Measurements from ENCODE around the gene PKIB.

Gene PKIB

DNA sequence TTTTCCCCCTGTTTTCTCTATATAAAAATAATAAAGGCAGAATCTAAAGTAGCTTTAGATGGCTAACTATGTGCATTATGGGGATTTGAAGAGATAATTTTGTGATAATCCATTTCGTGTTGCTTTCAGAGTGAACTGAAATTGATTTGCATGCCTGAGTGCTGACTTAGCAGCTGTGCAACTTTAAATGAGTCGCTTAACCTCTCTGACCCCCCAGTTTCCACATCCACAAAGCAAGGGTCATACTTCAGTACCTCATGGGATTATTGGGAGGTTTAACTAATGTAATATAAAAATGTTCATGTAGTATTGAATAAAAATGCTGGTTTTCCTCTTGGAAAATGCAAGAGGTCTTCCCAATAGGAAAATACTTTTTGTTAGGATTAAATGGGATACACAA lies 105.5 kb downstream of the PKIB start:
- TF ChIP-seq, protein P1, sequence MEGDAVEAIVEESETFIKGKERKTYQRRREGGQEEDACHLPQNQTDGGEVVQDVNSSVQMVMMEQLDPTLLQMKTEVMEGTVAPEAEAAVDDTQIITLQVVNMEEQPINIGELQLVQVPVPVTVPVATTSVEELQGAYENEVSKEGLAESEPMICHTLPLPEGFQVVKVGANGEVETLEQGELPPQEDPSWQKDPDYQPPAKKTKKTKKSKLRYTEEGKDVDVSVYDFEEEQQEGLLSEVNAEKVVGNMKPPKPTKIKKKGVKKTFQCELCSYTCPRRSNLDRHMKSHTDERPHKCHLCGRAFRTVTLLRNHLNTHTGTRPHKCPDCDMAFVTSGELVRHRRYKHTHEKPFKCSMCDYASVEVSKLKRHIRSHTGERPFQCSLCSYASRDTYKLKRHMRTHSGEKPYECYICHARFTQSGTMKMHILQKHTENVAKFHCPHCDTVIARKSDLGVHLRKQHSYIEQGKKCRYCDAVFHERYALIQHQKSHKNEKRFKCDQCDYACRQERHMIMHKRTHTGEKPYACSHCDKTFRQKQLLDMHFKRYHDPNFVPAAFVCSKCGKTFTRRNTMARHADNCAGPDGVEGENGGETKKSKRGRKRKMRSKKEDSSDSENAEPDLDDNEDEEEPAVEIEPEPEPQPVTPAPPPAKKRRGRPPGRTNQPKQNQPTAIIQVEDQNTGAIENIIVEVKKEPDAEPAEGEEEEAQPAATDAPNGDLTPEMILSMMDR (conservative IDR thresholded peaks at IDR 0.05; ENCODE audit: control insufficient read depth, insufficient read depth, low read depth, low read length), result no peak
- peak; percentile 81 for DNase-seq (ENCODE audit: low read depth)
- no peak overlapping the region for H3K4me3 ChIP-seq (ENCODE audit: control insufficient read depth, low read depth, low read length)

DNA sequence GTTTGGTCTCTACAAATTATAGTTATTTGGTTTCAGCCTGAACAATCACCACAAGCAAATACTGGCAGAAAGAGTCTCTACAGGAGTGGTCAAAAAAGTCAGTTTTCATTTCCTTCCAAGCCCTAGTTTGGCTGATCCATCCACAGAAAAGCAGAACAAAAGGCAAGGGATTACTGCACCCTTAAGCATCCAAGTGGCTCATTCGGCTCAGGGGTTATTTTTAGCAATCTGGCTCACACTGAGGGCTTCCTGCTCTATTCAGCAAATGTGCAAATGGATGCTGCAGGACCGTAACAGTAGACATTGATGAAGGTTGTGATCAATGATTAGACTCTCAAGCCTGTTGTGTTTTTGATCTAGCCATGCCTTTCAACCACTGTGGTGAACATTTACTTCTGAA lies 107.1 kb downstream of the PKIB start:
- H3K4me3 ChIP-seq (ENCODE audit: control insufficient read depth, low read depth, low read length), result no peak overlapping the region
- peak; percentile 58 for DNase-seq (ENCODE audit: low read depth)
- TF ChIP-seq, protein P1 (conservative IDR thresholded peaks at IDR 0.05; ENCODE audit: control insufficient read depth, insufficient read depth, low read depth, low read length), result no peak

DNA sequence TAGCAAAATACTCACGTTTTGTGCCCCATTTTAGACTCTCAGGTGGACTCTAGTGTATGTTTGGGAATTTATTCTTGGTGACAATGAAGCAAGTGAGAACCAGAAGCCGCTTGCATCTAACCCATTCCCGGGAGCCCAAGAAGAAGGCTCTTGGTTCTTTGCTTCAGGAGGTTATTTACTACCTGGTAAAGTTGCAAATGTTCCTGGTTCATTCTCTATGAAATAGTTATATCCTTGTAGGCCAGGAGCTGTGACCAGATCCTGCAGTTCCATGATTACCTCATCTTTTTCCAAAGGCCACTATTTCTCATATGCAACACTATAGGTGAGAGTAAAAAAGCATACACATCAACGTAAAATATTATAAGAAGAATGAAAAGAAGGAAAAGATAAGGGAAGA lies 108.4 kb downstream of the PKIB start:
- H3K4me3 ChIP-seq (ENCODE audit: control insufficient read depth, low read depth, low read length), result no peak overlapping the region
- no peak for DNase-seq (ENCODE audit: low read depth)
- TF ChIP-seq, protein P1 (conservative IDR thresholded peaks at IDR 0.05; ENCODE audit: control insufficient read depth, insufficient read depth, low read depth, low read length), result no peak

DNA sequence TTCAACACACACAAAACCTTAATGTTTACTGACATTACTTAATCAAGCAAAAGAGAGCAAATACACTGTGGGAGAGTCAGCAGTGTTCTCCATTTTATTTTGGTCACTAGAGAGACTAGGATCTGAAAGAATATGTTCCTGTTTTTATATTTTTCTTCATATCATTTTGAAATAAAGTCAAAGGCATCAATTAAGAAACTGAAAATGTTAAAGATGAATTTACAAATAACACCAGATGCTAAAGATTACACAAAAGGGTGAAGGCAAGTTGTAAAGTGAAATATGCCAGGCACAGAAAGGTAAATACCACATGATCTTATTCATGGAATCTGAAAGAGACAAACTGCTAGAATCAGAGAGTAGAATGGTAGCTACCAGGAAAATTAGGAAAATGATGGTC lies 109.0 kb downstream of the PKIB start:
- TF ChIP-seq, protein P1 (conservative IDR thresholded peaks at IDR 0.05; ENCODE audit: control insufficient read depth, insufficient read depth, low read depth, low read length), result no peak
- no peak overlapping the region for H3K4me3 ChIP-seq (ENCODE audit: control insufficient read depth, low read depth, low read length)
- DNase-seq (ENCODE audit: low read depth), result no peak

DNA sequence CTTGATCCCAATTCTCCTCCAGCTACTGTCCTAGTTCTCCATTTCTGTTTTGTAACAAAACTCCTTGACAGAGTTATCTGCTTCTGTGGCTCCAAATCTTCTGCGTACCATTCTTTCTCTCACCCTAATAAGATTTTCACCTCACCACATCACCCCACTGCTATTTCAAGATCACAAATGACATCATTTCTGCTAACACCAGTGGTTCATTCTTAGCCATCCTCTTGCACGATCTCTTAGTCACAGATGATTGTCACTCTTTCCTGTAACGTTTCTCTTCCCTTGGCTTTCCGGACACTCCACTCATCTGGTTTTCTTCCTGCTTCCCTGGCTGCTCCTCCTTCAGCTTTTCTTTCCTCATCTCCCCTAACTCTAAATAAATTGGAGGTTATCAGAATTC lies 112.5 kb downstream of the PKIB start:
- TF ChIP-seq, protein P1 (conservative IDR thresholded peaks at IDR 0.05; ENCODE audit: control insufficient read depth, insufficient read depth, low read depth, low read length), result no peak
- DNase-seq (ENCODE audit: low read depth), result peak; percentile 59
- no peak overlapping the region for H3K4me3 ChIP-seq (ENCODE audit: control insufficient read depth, low read depth, low read length)

DNA sequence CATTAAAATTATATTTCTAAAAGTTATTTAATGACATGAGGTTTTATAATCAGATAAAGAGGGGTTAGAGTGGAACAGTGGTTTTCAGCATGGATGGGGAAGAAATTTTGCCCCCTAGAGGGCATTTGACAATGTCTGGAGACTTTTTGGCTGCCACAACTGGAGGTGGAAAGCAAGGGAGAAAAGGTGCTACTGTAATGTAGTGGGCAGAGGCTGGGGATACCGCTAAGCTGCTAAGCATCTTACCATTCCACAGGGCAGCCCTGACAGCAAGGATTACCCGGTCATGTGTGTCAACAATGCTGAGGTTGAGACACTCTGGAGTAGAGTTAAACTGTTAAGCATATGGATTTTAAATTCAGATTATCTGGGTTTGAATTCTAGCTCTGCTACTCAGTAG lies 116.4 kb downstream of the PKIB start:
- no peak overlapping the region for H3K4me3 ChIP-seq (ENCODE audit: control insufficient read depth, low read depth, low read length)
- TF ChIP-seq, protein P1 (conservative IDR thresholded peaks at IDR 0.05; ENCODE audit: control insufficient read depth, insufficient read depth, low read depth, low read length), result peak; percentile 74
- peak; percentile 30 for DNase-seq (ENCODE audit: low read depth)

DNA sequence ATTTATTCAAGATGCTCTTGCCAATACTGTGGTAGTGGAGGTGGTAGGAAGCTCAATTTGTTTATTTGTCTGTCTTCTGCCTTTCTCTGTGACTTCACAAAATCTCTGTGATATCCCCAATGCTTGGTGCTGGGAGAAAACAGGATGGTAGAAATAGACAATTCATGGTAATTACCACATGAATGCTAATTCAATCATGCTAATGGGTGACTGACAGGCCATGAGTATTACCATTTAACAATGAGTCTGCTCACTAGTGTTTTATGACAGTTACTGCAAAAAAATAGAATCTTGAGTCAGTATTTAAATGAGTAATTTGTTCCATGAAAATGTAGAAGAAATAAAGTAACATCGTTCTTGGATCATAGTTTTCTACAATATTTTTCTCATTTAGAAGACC lies 117.0 kb downstream of the PKIB start:
- TF ChIP-seq, protein P1 (conservative IDR thresholded peaks at IDR 0.05; ENCODE audit: control insufficient read depth, insufficient read depth, low read depth, low read length), result no peak
- DNase-seq (ENCODE audit: low read depth), result no peak
- no peak overlapping the region for H3K4me3 ChIP-seq (ENCODE audit: control insufficient read depth, low read depth, low read length)

Data from fibroblast of mammary gland (primary cell).